ENCODE data around the gene COBLL1.

- TF ChIP-seq CTCF (IDR thresholded peaks at IDR 0.05) (no peak), EP300 (IDR thresholded peaks at IDR 0.05) (no peak)
Measured at GRCh38 chr2:164810843-164811242, 30.8 kb downstream of the COBLL1 start.
